SW480 (cell line): ENCODE measurements around the gene FRMD6.
"Not testable (repeated sequence)": the region's sequence is repeated elsewhere in the genome, so short reads cannot be mapped to it uniquely, and the experiment has no call there.

ENCODE experiments used
- DNase-seq: peaks from one replicate; pipeline ENCODE4 v3.0.0-alpha.2; 2016; ENCODE audit warnings: low spot score

The FRMD6 gene

DNA sequence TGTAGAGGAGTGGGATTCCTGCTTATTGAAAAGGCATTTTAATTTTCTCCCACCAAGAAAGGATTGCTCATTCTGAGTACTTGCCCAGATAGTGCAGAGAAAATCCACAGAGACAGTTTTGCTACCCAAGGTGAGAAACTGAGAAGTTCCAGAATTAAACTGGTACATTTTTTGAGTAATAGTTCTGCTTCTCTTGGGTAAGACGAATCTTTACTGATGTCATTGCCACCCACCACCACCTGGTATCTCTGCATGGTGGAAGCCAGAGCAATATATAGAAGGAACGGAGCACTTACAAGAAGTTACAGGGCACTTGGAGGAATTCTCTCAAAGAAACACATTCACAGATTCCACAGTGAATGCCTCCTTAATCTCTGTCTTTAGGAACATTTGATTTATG lies 20.7 kb upstream of the FRMD6 start:
- no peak for DNase-seq

DNA sequence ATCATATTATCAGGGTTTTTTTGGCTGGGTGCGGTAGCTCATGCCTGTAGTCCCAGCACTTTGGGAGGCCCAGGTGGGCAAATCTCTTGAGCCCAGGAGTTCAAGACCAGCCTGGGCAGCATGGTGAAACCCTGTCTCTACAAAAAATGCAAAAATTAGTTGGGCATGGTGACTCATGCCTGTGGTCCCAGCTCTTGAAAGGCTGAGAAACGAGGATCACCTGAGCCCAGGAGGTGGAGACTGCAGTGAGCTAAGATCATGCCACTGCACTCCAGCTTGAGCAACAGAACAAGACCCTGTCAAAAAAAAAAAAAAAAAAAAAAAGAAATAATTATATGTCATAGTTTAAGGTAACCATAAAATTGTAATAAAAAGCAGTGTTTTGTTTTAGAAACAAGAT lies 18.4 kb upstream of the FRMD6 start:
- DNase-seq: not testable (repeated sequence)

DNA sequence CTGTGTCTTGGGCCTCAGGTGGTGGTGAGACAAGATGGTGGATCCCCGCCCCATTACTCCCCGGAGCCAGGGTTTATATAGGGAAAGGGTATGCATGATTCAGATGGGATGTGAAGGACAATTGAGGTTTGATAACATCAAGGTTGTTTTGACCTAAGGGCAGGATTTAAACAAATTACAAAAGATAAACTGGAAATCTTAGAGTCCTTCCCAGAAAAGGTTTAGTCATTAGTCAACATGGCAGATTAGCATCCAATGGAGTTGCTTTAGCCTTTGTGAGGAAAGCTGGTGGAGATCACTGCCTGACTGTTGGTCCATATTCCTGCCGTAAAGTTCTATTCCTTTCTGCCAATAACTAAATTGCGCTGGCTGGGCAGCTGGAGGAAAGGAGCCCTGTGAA lies 15.6 kb upstream of the FRMD6 start:
- DNase-seq: no peak

DNA sequence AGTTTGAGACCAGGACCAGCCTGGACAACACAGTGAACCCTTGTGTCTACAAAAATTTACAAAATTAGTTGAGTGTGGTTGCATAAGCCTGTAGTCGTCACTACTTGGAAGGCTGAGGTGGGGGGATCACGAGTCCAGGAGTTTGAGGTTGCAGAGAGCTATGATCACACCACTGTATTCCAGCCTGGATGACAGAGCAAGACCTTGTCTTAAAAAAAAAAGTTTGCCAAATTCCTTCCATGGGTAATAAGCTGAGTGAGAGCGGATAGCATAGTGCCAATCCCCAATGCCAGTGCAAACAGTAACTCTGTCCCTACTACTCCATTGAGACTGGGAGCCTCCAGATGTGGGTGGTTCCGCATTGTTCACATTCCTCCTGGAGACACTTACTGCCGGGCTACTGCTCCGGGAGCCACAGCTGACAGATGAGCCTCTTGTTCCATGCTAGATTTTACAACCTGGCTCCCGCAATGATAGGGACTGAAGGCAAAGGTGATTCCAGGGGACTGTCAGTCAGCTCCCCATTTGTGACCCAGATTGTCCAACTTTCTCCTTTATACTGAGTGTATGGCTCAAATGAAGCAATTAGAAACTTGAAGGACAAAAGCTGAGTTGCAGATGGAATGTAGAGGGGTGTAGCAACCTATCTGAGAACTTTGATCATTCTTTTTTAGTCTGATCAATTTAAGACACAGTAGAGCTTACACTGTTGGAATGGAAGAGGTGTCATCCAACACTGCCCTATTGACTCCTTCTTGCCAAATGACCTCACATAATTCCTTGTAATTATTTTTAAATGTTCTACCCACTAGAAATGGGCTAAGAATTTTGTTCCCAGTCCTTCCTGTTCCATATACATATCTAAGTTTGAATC lies 13.4 kb upstream of the FRMD6 start:
- peak; percentile 78 for DNase-seq

DNA sequence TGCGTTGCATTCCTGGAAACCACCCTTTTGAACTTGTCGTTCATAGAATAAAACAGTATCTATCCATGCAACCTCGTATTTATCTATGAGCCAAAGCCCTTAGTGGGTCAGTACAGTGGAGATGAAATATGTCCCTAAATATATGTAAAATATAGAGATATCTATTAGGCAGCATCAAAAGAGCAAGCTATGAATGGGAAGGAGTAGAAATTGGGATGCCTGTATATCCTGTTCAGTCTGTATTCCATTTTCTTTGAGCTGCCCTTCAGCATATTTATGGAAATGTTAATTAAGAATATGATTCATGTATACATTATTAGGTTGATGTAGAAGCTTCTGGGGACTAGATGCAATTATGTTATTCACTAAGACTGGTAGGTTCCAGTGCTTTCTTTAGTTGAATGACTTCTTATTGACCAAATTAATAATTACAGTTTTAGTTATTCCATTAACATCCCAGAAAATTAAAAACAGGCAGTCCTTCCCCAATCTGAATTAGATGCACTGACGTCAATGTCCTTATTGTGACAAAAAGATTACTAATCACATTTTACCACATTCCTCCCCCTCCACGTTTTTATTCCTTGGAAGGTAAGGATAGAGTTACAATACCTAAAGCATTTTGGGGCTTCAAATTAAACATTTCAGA lies 11.9 kb upstream of the FRMD6 start:
- no peak for DNase-seq

DNA sequence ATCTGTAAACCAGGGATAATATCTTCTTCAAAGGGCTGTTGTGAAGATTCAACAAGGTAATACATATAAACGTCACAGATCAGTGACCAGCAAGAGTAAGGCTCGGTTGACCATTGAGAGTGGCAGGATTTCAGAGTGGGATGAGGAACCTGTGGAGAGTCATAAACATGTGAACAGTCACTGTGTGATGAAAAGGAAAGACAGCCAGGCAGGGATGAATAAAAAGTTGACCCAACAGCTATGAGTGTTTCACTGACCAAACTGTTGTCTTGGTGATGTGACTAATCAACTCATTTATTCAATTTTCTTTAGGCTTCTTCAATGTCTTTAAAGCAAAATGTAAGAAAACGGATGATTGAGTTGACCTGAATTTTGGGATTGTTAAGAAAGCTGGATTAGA lies 8.6 kb upstream of the FRMD6 start:
- DNase-seq: no peak

DNA sequence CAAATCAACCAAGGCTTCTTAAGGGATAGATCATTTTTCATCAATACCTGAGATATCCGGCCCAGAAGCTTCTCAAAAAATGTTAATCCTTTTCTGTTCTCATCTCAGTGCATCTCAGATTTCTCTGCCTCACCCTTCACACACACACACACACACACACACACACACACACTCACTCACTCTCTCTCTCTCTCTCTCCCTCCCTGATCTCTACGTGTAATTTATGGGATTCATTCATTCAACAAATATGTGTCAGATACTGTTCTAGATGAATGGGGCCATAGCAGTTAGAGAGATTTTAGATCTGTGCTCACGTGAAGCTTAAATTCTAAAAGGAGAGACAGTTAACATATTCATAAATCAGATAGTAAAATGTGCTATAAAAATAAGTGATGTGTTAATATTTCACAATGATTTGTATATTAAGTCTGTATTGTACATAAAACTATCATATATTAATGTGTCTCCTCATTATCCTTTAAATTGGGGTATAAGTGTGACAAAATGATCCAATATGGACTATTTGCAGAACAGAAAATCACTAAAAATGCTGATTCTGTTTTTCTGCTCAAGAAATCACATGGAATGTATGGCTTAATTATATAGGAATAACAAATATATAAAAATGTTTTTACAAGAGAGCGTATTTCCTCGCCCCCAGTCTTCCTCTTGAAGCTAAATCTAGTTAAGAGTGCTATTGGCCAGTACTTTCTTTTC lies 7.3 kb upstream of the FRMD6 start:
- DNase-seq: no peak

DNA sequence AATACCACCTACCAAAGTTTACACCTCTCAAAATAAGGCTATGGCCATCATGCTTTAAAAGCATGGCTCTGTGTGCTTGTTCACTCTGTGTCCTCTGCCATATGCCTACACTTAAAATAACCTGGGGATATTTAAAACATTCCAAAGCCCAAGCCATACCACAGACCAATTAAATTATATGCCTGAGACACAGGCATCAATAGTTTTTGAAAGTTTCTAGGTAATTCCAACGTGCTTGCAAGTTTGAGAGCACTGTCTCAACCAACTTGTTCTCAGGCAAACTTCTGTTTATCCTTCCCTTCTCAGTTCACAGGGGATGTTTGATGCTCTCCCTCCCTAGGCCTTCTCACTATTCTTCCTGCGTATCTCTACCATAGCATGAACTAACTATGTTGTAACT lies 3.4 kb upstream of the FRMD6 start:
- DNase-seq: no peak

DNA sequence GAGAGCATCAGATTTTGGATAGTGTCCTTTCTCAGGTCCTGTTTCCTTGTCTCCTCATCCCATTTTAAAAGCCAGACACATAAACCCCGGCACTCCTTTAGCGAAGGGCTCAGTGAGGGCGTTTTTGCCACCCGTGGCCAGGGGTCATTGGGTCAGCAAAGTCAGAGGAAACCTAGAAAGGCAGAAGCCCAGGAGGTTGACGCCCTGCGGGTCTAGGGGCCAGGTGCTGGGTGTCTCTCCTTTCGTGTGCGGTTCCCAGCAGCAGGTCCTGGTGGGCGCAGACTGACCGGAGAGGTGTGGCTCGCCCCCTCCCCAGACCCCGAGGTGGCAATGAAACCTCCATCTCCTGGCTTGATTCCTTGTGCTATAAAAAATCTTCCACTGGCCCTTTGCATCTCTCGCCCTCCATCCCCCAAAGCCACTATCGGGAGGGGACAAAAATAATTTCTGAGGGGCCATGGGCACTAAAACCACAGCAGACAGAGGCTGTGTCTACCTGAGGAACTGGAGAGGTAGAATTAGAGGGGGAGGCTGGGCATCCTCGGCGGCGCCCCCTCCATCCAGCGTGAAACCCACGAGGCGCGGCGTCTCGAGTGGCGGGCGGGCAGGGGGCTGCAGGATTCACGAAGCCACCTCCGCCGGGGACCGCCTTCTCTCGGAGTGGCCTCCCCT lies 858 bp upstream of the FRMD6 start:
- DNase-seq: no peak

DNA sequence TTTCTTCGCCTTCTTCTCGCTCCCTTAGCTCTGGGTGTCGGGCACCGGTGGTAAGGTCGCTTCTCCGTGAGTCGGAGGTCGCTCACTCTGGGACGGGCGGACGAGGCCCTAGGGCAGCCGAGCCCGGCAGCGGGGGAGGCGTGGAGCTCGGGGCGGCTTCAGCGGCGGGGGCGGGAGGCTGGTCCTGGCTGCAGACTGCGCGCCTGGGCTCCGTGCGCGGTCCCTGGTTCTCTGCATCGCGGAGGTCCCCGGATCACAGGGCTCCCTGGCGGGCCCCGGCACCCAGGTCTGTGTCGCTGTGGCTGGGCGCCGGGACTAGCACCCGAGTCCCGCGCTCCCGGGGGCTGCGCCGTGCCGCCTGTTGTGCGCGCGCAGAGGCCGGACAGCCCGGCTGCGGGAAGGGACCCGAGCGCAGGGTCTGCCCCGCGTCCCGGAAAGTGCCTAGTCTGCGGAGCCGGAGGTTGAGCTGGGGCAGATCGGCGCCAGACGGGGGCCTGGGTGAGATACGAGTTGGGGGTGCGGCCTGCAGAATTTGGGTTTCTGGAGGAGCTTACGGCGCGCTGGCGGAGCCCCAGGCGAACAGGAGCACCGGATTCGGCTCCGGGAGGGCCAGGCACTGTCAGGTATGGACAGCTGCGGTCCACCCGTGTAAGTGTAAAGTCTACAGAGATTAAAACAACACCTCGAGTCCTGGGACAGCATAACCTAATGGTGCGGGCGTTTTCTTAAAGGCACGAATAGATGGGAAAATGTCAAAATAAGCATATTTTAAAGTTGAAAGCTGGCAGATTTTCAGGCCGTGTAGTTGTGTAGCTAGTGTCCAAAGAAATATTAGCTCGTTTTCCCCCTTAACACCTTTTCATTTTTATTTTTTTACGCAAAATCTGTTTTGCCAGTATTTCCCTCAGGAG lies 713 bp downstream of the FRMD6 start:
- DNase-seq: peak; percentile 39

DNA sequence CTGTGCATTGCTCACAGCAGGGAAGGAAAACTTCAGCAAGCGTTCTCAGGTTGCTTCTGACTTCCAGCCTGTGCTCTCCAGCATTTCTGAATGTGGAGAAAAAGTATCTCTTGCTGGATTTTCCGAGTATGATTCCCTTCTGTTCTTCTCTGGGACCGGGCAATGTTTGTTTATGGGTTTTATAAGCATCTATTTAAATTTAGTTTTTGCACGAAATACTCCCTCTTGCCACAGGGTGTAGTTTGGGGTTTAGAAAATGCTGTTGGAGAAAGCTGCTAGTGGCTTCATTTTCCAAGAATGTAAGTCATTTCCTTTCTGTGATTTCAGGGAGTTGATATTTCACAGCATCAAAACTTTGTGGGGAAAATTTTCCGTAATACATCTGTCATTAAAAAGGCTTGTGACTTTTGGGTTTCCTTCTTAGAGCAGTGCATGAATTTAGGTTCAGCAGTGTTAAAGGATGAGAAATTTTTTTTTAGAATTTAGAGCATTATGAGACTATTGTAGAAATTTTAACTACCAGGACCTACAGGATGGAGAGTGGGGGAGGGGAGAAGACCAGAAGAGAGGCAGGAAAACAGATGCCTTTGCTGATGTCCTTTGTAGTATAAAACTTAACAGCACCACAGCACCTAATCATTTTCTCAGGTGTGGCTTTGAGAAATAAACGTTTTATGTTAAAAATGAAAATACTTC lies 1.5 kb downstream of the FRMD6 start:
- DNase-seq: peak; percentile 56

DNA sequence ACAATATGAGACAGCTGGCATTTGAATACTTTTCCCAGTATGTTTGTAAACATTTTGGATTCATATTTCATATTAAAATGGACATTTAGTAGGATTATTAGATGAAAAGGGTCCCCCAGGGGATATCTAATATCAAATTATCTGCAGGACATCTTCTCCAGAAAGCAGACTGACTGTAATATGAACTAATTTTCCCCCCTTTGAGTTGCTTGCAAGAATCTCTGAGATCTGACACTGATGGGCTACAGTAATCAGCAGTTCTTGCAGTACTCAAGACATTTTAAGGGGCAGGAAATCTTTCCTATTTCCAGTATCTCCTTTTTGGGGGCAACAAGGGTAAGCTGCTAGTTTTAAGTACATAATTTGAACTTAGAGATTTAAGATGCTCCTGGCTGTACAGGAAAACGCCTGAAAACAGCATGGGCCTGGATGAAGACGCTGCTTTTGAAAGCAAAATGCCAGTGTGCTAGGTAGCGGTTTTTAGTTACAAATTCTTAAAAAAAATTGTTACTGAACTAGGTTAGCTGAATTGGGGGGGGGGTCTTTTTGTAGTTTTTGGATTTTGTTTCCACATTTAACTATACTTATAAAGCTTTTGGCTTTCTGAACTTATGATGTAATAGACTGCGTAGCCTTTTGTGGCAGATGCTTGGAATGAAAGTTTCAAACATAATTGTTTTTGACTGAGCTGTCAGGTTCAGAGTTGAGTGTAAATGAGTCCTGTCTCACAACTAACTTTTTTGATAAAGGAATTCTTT lies 2.2 kb downstream of the FRMD6 start:
- no peak for DNase-seq

DNA sequence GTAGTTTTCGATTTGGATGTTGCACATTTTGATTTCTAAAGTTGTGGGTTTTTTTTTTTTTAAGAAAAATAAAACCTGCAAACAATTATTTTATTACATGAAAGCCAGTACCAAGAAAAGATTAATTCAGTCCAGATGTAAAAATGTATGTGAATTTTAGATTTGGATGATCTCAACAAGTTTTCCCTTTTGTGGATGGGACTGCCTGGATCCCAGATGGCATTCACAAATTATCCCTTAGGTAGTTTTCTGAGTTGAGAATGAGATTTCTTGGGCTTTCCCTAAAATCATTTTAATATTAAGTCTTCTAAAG lies 2.8 kb downstream of the FRMD6 start:
- no peak for DNase-seq

DNA sequence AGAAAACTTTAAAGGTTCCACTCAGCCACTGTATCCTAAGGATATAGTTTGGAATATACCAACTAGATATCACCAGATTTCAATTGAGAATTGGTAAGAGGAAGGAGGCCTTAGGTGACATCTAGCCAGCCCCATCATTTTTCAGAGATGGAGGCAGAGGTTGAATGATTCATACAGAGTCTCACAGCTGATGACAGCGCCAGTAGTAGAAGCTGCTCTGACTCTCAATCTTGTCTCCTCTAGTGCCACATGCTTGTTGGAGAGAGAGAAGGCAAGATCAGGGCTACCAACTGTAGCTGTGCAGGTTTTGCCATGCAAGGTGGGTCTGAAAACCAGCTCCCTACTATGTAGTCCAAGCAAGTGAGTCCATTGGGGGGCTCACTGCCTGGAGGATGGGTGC lies 6.1 kb downstream of the FRMD6 start:
- no peak for DNase-seq

DNA sequence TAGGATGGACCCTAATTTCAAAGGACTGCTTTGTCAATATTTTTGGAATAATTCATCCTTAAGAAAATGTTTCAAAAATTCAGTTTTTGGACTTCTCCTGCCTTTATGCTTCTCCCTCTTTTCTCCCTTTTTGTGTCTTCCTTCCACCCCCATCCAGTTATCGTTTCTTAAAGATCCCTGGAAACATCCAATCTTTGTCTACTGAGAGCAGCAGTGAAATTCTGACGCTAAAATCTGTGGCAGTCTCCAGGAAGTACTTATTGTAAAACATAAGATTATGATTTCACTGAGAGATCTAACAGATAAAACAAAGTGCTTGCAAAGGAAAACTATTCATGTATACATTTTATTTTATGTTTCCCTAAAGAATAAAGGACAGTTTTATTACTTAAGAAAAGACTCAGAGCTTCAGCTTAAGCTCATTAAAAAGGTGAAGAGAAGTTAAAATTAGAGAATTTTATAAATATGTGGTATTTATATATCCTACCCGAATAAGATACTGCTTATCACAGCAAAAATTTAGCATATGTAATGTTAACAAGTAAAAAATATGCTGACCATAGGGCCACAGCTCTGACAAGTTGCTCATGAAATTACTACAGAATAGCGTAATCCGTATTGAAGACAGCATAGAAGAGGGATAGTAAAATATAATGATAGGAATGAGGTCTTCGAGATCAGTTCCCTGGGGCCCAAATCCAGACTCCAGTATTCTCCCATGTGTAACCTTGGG lies 6.9 kb downstream of the FRMD6 start:
- DNase-seq: no peak

DNA sequence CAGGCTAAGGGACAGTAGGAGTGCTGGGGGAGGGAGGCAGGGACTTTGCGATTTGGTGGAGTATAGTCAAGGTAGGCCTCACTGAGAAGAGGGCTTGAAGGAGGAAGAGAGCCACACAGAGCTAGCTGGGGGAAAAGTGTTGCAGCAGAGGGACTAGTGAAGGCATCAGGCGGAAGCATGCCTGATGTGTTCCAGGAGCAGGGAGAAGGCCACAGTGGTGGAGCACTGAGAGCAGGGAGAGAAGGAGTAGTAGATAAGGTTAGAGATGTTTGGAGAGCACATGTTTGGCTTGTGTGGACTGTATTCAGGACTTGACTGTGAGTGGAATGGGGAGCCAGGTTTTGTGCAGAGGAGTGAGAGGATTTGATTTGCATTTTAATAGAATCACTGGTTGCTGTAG lies 9.0 kb downstream of the FRMD6 start:
- DNase-seq: no peak

DNA sequence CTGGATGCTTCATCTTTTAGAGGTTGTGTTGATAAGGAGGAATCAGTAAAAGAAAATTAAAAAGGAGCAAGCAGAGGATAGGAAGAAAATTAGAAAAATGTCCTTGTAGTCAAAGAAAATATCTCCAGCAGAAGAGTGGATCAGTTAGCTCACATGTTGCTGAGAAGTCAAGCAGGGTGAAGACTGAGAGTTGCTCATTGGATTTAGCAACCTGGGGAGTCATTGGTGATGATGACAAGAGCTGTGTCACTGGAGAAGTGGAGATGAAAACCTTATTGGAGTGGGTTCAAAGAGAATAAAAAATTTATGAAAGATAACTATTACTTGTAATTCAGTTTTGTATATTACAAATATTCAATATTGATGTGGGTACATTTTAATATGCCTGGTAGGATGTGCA lies 9.8 kb downstream of the FRMD6 start:
- no peak for DNase-seq

DNA sequence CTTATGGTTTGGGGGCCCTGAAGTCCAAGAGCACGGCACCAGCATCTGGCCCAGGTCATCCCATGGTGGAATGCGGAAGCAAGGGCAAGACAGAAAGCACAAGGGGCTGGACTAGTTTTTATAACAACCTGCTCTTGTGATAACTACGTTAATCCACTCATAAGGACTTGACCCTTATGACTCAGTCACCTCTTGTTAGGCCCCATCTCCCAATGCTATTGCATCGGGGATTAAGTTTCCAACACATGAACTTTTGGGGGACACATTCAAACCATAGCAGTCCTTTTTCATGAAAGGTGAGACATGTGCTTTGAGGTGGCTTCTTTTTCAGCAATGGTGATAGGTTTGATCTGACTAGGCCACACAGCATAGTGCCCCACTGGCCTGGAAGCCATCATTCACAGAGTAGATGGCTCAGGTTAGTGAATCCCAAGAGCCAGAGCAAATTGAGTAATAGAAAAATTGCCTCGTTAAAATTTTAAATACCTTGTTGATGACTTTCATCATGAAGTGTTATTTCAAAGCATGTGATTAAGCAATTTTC lies 12.1 kb downstream of the FRMD6 start:
- no peak for DNase-seq

DNA sequence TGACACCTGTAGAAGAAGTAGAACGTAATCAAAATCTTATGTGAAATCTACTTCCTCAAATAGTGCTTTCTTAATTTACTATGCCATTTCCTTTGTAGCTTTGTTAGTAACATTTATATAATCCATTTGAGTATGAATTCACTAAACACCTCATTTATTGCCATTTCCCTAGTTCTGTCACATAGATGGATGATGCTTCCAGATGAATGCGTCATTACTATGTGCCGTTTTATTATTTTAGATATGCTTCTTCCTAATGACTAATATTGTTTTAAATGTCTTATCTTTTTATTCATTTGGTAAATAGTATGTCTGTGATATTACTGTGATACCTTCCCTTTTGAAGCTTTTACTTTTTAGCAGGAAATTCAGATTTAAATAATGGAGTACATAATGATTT lies 14.4 kb downstream of the FRMD6 start:
- no peak for DNase-seq
